HepG2 (cell line): ENCODE data around the gene SPATS2. TPM values are rescaled to one million over a fixed set of nuclear protein-coding genes. Genes with fewer than 3 reads are reported as not detected.

ENCODE experiments used
- ATF2 ChIP-seq: sonication (generic); formaldehyde crosslinking; IDR thresholded peaks from 2 replicates; pipeline ENCODE4 v1.4.0; 2020; ENCODE audit warnings: missing genetic modification reagents
- EP300 ChIP-seq, 3 experiments: sonication (generic) in 1 of 3; formaldehyde crosslinking in 1 of 3; IDR thresholded peaks; 2 replicates each; pipeline versions ENCODE4 v1.5.1 to v1.6.1; 2011 to 2020; ENCODE audit warnings: low read depth in 2 of 3, low read length in 2 of 3, borderline replicate concordance in 1 of 3, improper control_type of control experiment in 1 of 3, mild to moderate bottlenecking in 1 of 3, missing genetic modification reagents in 1 of 3, moderate library complexity in 1 of 3
- FOXP4 ChIP-seq: sonication (generic); formaldehyde crosslinking; IDR thresholded peaks from 2 replicates; pipeline ENCODE4 v1.4.0; 2020; ENCODE audit warnings: missing genetic modification reagents
- HNF1A ChIP-seq, 2 experiments: sonication (generic) in 1 of 2; formaldehyde crosslinking in 1 of 2; IDR thresholded peaks; 2 replicates each; pipeline versions ENCODE4 v1.4.0 to v1.6.1; 2016 to 2020; ENCODE audit warnings: borderline replicate concordance in 1 of 2, low read depth in 1 of 2, mild to moderate bottlenecking in 1 of 2, missing genetic modification reagents in 1 of 2
- KAT8 ChIP-seq: IDR thresholded peaks from 2 replicates; pipeline ENCODE4 v1.6.1; 2016; ENCODE audit warnings: missing genetic modification reagents, missing compliant biosample characterization
- MYC ChIP-seq: sonication (generic); formaldehyde crosslinking; IDR thresholded peaks from 2 replicates; pipeline ENCODE4 v1.9.0; 2021; ENCODE audit warnings: missing genetic modification reagents, borderline replicate concordance
- NCOA2 ChIP-seq: sonication (generic); formaldehyde crosslinking; IDR thresholded peaks from 2 replicates; pipeline ENCODE4 v1.8.0; 2022; ENCODE audit warnings: inconsistent platforms
- NFATC3 ChIP-seq: sonication (generic); formaldehyde crosslinking; IDR thresholded peaks from 2 replicates; pipeline ENCODE4 v1.5.1; 2020; ENCODE audit warnings: mild to moderate bottlenecking, missing genetic modification reagents
- PHF21A ChIP-seq: sonication (generic); formaldehyde crosslinking; IDR thresholded peaks from 2 replicates; pipeline ENCODE4 v1.5.0; 2020; ENCODE audit warnings: mild to moderate bottlenecking, missing genetic modification reagents
- POLR2A ChIP-seq, 2 experiments: IDR thresholded peaks; 2 replicates each; pipeline ENCODE4 v1.6.1; 2011; ENCODE audit warnings: low read depth in 2 of 2, low read length in 2 of 2, mild to moderate bottlenecking in 1 of 2, moderate library complexity in 1 of 2; ENCODE audit not compliant: insufficient read depth in 1 of 2
- POLR2AphosphoS5 ChIP-seq: IDR thresholded peaks from 2 replicates; pipeline ENCODE4 v1.6.1; 2012; ENCODE audit warnings: low read depth, low read length
- RXRA ChIP-seq: sonication (generic); formaldehyde crosslinking; IDR thresholded peaks from 2 replicates; pipeline ENCODE4 v1.5.1; 2020; ENCODE audit warnings: missing genetic modification reagents
- TEAD3 ChIP-seq: optimal IDR thresholded peaks from 2 replicates; pipeline ENCODE3; 2016; ENCODE audit warnings: borderline replicate concordance
- TFDP1 ChIP-seq: IDR thresholded peaks from 2 replicates; pipeline ENCODE4 v1.6.1; 2016; ENCODE audit warnings: missing compliant biosample characterization, missing genetic modification reagents, borderline replicate concordance
- TGIF2 ChIP-seq: IDR thresholded peaks from 2 replicates; pipeline ENCODE4 v1.6.1; 2016; ENCODE audit warnings: control low read depth, missing compliant biosample characterization
- YEATS4 ChIP-seq: sonication (generic); formaldehyde crosslinking; IDR thresholded peaks from 2 replicates; pipeline ENCODE4 v1.4.0; 2020; ENCODE audit warnings: missing genetic modification reagents, borderline replicate concordance
- ZC3H4 ChIP-seq: sonication (generic); formaldehyde crosslinking; IDR thresholded peaks from 2 replicates; pipeline ENCODE4 v1.4.0; 2020; ENCODE audit warnings: missing genetic modification reagents, borderline replicate concordance
- ZNF331 ChIP-seq: sonication (generic); formaldehyde crosslinking; IDR thresholded peaks from 2 replicates; pipeline ENCODE4 v1.4.0; 2020; ENCODE audit warnings: missing genetic modification reagents
- ZNF557 ChIP-seq: sonication (generic); formaldehyde crosslinking; IDR thresholded peaks from 2 replicates; pipeline ENCODE4 v1.4.0; 2020; ENCODE audit warnings: missing genetic modification reagents
- ZSCAN20 ChIP-seq: sonication (generic); formaldehyde crosslinking; IDR thresholded peaks from 2 replicates; pipeline ENCODE4 v1.4.0; 2020; ENCODE audit warnings: missing genetic modification reagents, mild to moderate bottlenecking, borderline replicate concordance
- polyA plus RNA-seq, 8 experiments: library from polyadenylated mRNA; depleted of rRNA in 3 of 8; stranded (reverse) in 7 of 8; unstranded in 1 of 8; fragments of >200 nt; fragmentation: Illumina TruSeq in 4 of 8; extraction: Trizol in 4 of 8; gene quantifications; 2 replicates each; pipeline versions ENCODE4 v1.2.1 to v1.2.3, GENCODE V29; 2011 to 2016; ENCODE audit warnings: low read depth in 4 of 8, missing spikeins in 1 of 8, mixed read lengths in 1 of 8; ENCODE audit not compliant: insufficient read depth in 1 of 8
- total RNA-seq, 5 experiments: library from RNA; depleted of rRNA; stranded (reverse); fragments of >200 nt; fragmentation: Illumina TruSeq; extraction: Trizol; gene quantifications; 2 replicates each; pipeline ENCODE4 v1.2.3, GENCODE V29; 2016; ENCODE audit warnings: low read depth in 1 of 5

The SPATS2 gene
- total and polyA plus RNA-seq, 2 of the 13 experiments (the other 11 are each of a cell fraction or from before 2014, with no cell fraction given) = 19.3 to 28.1 TPM

- TF ChIP-seq HNF1A (IDR thresholded peaks at IDR 0.05; ENCODE audit: low read depth) (peak; percentile 83), HNF1A (CRISPR knock-in tag; IDR thresholded peaks at IDR 0.05; ENCODE audit: borderline replicate concordance) (peak; percentile 92), MYC (CRISPR knock-in tag) (peak; percentile 28; the same call in 1 of the 2 replicates), KAT8 (0 out of 2 replicates have a peak, but pooled peaks have one; percentile 22), NFATC3 (CRISPR knock-in tag) (no peak), ZNF331 (CRISPR knock-in tag) (peak; percentile 54; the same call in 1 of the 2 replicates), ZSCAN20 (CRISPR knock-in tag) (no peak), PHF21A (0 out of 2 replicates have a peak, but pooled peaks have one; percentile 50), RXRA (peak; percentile 30; the same call in 1 of the 2 replicates), FOXP4 (CRISPR knock-in tag) (peak; percentile 11; the same call in 1 of the 2 replicates), EP300 (IDR thresholded peaks at IDR 0.05; ENCODE audit: low read depth in 2 of 2, low read length in 2 of 2) (peak in 1 of 2 experiments; percentile 21; a peak in 1 of 4 replicates), EP300 (CRISPR knock-in tag; IDR thresholded peaks at IDR 0.05; ENCODE audit: borderline replicate concordance) (no peak), ZC3H4 (CRISPR knock-in tag) (no peak), ZNF557 (0 out of 2 replicates have a peak, but pooled peaks have one; percentile 25), NCOA2 (CRISPR knock-in tag) (peak; percentile 25; the same call in 1 of the 2 replicates), TEAD3 (CRISPR knock-in tag) (peak; percentile 14), POLR2A (IDR thresholded peaks at IDR 0.05; ENCODE audit: insufficient read depth in 1 of 2, low read depth in 2 of 2, low read length in 2 of 2) (peak; percentile 29 to 33; a peak in 1 of 4 replicates), TGIF2 (CRISPR knock-in tag) (0 out of 2 replicates have a peak, but pooled peaks have one; percentile 19), TFDP1 (CRISPR knock-in tag) (peak; percentile 38; the same call in 1 of the 2 replicates), ATF2 (0 out of 2 replicates have a peak, but pooled peaks have one; percentile 44), YEATS4 (0 out of 2 replicates have a peak, but pooled peaks have one; percentile 31), POLR2AphosphoS5 (0 out of 2 replicates have a peak, but pooled peaks have one; percentile 29)
Measured at GRCh38 chr12:49550693-49551252, 183.5 kb downstream of the SPATS2 start (continued).
